Erythroblast (primary cell): ENCODE results near the gene GREB1.

Experiments used
- DNase-seq, 2 experiments: peaks; one replicate each; lab custom pipeline; 2025; lab: John Stamatoyannopoulos, UW
- GATA1 ChIP-seq: IDR thresholded peaks from 2 replicates; pipeline ENCODE4 v1.6.1; 2011; ENCODE audit warnings: low read depth, mild to moderate bottlenecking, control low read depth, low read length, moderate library complexity
- POLR2A ChIP-seq: IDR thresholded peaks from 2 replicates; pipeline ENCODE4 v1.6.1; 2011; ENCODE audit warnings: mild to moderate bottlenecking, low read length

The GREB1 gene

GRCh38 chr2:11502740-11503292, 31.0 kb upstream of the GREB1 start:
- TF ChIP-seq GATA1 (no peak), POLR2A (no peak)
- peak; percentile 4 to 6 for DNase-seq

DNA sequence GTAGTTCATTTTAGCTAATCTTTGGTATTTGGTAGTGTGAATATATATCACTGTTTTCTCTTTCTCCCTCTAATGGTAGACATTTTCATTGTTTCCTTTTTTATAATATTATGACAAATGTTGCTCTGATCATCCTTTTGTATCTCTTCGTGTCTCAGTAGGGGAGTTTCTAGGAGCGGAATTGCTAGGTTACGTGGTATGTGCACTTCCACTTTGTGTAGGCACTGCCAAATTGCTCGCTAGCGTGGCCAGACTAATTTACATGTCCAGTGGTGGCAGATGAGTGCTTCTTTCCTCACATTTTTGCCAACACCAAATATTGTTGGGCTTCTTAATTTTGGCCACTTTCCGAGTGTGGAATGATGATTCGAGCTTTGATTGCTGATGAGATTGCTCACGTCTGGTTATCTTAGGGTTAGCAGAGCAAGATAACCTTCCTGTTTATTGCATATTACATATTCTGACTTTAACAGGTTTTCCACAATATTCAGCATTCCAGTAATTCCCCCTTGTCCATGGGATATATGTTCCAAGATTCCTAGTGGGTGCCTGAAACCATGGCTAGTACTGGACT, 30.4 kb upstream of the GREB1 start:
- DNase-seq, result no peak
- TF ChIP-seq GATA1 (no peak), POLR2A (no peak)

GRCh38 chr2:11505652-11506610, 27.9 kb upstream of the GREB1 start:
- no peak for DNase-seq
- TF ChIP-seq POLR2A, result no peak
- no peak for TF ChIP-seq GATA1

DNA sequence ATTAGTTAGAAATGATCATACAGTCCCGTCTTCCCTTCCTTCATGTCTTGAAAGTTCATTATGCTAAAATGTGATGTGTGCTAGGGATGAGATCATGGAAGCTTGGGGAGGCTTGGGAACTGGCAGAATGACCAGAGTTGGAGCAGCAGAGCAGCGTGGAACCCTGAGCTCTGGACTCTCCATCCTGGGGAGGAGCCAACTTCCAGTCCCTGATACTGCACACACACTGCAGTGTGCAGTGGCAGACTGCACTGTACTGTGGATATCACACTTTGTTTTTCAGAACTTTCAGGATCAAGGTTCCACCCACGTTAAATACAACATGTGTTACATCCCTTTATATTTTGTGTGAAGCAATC, 27.3 kb upstream of the GREB1 start:
- TF ChIP-seq GATA1 (no peak), POLR2A (no peak)
- DNase-seq, result no peak

DNA sequence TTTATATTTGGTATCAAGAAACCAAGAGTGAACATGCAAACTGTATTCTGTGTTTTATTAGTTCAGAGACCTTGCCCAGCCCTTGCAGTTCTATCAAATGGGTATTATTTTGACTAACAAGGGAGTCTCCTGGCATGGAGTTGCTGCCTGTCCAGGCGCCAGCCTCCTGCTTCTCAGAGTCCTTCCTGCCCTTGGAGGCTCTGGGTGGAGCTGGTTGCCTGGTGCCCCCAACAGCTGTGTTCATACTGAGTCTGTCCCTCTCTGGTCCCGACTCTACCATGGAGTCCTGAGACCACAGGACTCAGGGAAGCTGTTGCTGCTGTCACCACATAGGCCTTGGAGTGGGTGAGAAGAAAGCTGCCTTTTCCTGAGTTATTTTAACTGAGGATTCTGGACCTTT, 26.3 kb upstream of the GREB1 start:
- no peak for DNase-seq
- TF ChIP-seq GATA1 (no peak), POLR2A (no peak)

DNA sequence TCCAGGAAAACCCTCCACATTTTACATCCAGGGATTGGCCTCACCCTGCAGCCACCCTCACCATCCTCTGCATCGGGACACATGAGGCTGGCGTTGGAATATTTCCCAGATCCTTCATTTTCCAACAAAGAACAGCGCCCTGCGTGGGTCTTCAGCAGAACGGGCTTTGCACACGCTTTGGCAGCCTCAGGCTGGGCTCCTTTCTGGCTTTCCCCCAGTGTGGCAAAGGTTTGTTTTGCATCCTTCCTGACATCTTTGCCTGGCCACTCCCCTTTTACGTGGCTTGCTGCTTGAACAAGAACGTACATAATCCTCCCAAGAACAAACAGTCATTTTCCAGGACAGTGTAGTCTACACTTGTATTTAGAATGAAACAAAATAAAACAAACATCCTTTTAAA, 25.6 kb upstream of the GREB1 start:
- DNase-seq, result no peak
- no peak for TF ChIP-seq GATA1
- TF ChIP-seq POLR2A, result no peak

DNA sequence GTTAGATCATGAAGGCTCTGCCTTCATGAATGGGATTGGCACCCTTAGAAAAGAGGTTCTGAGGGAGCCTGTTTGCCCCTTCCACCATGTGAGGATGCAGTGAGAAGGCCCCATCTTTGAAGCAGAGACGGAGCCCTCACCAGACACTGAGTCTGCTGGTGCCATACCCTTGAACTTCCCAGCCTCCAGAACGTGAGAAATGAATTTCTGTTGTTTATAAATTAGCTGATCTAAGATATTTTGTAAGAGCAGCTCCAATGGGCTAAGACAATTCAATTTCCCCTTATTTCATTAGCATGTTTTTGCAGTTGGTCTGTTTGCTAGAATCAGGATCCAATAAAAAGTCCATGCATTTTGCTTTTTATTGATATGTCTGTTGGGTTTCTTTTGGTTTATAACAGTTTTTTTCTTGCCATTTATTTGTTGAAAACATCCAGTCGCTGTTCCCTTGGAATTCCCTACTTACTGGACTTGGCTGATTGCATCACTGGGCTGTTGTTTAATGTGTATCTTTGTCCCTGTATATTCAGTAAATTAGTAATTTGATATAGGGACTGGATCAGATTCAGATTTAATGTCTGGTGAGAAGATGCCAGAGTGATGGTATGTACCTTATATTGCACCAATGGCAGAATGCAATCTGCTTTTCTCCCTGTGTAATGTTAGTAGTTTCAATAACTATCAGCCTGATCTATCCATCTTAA, 24.0 kb upstream of the GREB1 start:
- TF ChIP-seq POLR2A (no peak), GATA1 (no peak)
- no peak for DNase-seq

GRCh38 chr2:11512431-11512830, 21.4 kb upstream of the GREB1 start:
- TF ChIP-seq POLR2A (no peak), GATA1 (no peak)
- DNase-seq, result no peak

GRCh38 chr2:11513319-11513718, 20.5 kb upstream of the GREB1 start:
- TF ChIP-seq POLR2A (no peak), GATA1 (no peak)

DNA sequence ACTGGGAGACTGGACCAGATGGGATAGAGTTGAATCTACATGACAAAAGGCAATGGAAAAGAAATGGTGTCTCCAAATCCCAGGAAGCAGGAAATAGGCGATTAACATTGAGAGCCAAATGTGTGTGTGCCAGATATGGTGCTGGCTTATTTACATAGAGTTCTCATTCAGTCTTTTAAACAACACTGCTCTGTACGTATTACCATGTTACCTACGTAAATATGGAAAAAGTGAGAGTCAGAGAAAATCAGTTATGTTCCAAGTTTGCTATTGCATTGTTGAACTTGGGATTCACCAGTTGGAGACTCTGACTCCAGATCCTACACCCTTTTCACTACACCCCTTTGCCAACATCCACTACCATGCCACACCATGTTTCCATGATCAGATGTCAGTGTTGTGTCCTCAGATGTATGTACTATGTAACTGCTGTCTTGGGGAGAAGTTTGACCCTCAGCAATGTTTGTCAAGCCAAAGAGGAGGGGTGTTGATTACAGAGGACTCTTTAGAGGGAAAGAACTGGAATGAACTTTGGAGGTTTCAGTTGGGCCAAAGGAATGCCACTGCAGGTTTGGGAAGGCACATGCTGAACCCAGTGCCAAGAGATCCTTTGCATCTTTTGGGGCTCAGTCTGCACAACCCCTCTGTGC, 19.6 kb upstream of the GREB1 start:
- DNase-seq, result no peak
- TF ChIP-seq GATA1, result no peak
- no peak for TF ChIP-seq POLR2A

More at GRCh38 chr2:11513319-11513718, 20.5 kb upstream of the GREB1 start:
- no peak for DNase-seq

DNA sequence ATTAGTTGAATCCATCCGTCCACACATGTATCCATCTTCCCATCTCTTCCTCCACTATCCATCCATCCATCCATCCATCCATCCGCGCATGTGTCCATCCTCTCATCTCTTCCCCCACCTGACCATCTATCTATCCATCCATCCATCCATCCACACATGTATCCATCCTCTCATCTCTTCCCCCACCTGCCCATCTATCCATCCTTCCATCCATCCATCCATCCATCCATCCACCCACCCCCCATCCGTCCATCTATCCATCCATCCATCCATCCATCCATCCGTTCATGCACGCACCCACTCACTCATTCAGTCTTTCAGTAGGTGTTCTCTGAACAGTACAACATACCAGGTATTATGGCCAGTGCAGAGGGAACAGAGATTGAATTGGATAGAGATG, 18.9 kb upstream of the GREB1 start:
- no peak for DNase-seq
- TF ChIP-seq POLR2A, result no peak
- no peak for TF ChIP-seq GATA1

GRCh38 chr2:11515490-11515981, 18.3 kb upstream of the GREB1 start:
- TF ChIP-seq GATA1 (no peak), POLR2A (no peak)
- no peak for DNase-seq

DNA sequence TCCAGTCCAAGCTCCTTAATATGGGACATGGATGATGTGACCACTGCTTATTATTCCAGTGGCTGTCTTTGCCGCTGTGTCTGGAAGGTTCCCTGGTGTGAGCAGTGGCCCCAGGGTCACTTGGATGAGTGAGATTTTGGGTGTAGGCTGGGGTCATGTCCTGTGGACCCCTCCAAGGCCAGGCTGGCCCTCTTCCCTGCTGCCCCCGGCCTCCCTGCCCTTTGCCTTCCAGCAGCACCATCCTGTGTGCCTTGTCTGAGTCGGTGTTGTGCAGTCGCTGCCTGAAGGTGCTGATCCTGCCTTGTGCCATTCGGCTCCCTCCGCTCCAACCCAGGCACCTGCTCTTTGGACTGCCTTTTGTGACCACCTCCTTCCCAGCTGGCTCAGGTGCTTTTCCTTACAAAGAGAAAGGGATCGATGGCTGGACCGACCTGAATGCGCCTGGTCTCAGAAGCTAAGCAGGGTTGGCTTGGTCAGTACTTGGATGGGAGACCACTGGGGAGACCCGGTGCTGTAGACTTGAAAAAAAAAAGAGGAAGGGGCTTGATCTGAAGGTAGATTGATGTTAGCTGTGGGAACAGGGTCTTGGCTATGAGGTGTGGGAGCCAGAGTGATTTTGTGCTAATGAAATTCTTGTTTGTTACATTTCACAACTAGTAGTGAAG, 16.7 kb upstream of the GREB1 start:
- DNase-seq, result no peak
- TF ChIP-seq GATA1 (no peak), POLR2A (no peak)
